Measurements from ENCODE around the gene CRYGN.
A peak's percentile ranks its signal among the peaks of the same experiment; 100 is the strongest.

Gene CRYGN

DNA sequence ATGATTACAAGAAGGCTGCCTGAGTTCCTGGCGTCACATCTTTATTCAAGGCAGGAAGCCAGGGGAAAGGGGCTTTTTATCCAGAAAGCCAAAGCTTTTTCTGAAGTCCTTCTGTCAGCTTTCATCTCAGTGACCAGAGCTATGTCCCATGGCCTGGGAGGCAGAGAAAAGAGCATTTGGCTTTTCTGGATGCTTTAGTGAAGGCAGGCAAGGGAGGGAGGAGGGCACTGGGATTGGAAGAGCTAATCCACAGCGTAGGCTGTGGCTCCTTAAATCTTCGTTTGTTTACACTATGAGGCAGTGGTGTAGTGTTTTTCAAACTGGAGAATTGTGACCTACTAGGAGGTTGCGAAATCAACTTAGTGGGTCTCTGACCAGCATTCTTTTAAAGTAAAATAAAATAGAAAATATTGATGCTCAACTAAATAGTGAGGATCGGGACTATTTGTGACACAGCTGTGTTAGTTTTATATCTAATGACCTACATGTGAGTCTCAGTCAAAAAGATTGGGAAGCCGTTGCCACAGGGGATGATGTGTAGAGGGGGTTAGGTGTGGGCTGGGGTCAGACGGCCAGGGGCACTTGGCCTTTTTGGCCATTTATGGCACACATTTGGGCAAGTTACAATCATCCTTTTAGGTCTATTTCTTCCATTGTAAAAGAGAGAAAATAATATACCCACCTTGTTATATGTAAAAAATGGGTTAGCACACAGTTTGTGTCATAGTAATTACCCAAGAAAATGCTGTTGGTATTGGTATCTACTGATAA is 14.1 kb downstream of the CRYGN start:
- DNase-seq = no peak

- DNase-seq = no peak
Measured at GRCh38 chr7:151424799-151425198, 15.1 kb downstream of the CRYGN start.

DNA sequence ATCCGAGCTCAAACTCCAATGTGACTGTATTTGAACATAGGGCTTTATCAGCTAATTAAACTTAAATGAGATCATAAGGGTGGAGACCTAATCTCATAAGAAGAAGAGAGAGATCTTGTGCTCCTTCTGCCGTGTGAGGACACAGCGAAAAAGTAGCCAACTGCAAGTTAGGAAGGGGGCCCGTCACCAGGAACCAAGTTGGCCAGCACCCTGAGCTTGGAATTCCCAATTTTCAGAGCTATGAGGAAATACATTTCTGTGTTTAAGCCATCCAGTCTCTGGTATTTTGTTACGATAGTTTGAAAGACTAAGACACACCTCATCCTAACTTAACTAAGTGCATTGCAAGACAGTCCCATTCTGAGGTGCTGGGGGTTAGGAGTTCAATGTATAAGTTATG is 16.0 kb downstream of the CRYGN start:
- no peak for DNase-seq

GRCh38 chr7:151423226-151423625 is 16.7 kb downstream of the CRYGN start:
- DNase-seq = no peak

DNA sequence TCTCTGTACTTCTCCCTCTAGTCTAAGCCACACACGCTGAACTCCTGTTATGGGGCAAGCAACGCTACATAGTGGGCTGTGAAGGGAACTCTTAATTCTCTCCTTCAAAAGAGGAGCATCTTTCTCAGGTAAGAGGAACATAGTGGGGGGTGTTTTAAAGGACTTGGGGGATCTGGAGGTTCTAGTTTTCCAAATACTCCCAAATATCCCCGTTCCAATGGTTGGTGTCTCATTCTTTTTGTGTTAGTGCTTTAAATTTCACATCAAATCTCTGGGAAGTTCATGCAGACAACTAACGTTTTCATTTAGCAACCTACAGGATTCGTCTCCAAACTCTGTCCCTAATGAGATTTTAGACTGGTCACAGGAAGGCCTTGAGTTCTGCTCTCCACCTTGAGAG is 17.7 kb downstream of the CRYGN start:
- no peak for DNase-seq

- no peak for DNase-seq
Measured at GRCh38 chr7:151420144-151420543, 19.8 kb downstream of the CRYGN start.

GRCh38 chr7:151416941-151417315 is 23.0 kb downstream of the CRYGN start:
- DNase-seq = no peak

- DNase-seq = no peak
Measured at GRCh38 chr7:151416112-151416940, 23.6 kb downstream of the CRYGN start.

DNA sequence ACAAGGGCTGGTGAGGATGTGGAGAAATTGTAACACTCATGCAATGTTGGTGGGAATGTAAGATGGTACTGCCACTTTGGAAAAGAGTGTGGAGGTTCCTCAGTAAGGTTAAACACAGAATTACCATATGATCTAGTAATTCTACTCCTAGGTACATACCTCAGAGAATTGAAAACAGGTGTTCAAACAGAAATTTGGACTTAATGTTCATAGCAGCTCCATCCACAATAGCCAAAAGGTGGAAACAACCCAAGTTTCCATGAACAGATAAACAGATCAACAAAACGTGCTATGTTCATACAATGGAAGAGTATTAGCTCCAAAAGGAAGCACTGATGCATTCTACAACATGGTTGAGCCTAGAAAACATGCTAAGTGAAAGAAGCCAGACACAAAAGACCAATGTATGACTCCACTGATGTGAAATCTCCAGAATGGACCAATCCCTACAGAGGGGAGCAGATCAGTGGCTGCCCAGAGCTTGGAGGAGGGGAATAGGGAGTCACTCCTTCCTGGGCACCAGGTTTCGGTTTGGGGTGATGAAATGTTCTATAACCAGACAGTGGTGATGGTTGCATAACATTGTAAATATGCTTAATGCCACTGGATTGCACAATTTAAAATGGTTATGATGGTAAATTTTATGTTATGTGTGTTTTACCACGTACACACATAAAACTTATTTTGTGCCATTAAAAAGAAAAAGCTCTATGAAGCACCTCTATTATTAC is 24.4 kb downstream of the CRYGN start:
- no peak for DNase-seq

GRCh38 chr7:151413241-151413640 is 26.7 kb downstream of the CRYGN start:
- DNase-seq = no peak

GRCh38 chr7:151412318-151412717 is 27.6 kb downstream of the CRYGN start:
- no peak for DNase-seq

DNA sequence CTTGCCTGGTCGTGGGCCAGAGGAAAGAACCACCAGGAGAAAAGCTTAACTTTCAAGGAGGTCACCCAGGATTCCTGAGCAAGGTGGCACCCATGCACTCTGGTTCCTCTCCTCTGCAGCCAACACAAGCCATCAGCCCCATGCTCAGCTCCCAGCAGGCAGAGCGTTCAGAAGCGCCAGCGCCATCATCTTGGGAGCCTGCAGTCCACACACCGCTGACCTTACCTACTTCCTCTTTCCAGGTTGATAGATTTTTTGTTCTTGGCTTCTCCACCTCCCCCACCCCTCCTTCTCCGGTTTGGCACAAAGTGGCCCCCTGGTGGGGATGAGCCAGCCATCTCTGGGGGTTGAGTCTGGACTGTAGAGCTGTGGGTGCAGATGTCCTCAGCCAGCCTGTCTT is 28.4 kb downstream of the CRYGN start:
- DNase-seq = no peak

DNA sequence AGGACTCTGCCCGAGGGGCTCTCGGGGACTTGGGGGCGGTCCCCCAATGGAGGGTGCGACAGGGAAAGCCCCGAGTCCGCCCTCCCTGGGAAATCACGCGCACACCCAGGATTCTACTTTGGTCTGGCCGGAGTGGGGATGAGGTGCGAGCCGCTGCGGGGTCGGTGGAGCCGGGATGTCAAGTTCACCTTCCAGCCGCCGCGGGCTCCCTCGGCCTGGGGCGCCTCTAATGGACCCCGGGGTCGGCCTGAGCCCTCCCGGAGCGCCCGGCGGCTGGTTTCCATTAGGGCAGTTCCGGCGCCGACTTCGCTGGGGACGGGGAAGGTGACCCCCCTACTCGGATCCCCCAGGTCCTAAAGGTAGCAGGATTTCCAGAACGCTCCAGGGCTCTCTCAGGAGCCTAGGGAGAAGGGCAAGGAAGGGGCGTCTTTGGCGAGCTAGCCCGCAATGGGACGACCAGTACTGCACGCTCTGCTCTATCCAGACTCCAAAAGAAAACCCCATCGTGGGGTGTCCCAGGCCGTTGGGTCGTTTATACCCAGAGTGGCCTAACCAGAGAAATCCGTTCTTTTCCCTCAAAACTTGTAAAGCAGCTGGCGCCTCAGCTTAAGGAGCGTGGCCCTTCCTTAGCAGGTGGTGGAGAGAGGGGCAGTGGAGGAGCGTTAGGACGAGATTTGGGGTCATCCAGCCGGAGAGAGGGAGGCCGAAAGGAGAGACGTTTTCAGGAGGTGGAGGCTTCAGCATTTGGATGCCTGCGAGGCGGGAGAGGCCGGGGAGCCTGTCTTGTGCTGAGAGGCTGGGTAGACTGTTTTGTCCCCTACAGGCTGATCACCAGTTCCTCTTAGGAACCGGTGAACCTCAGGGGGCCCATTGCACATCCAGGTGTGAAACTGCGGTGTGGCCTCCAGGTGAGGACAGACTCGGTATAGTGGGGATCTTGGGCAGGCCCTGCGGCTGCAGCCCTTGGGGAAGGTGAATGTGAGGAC is 29.2 kb downstream of the CRYGN start:
- no peak for DNase-seq

DNA sequence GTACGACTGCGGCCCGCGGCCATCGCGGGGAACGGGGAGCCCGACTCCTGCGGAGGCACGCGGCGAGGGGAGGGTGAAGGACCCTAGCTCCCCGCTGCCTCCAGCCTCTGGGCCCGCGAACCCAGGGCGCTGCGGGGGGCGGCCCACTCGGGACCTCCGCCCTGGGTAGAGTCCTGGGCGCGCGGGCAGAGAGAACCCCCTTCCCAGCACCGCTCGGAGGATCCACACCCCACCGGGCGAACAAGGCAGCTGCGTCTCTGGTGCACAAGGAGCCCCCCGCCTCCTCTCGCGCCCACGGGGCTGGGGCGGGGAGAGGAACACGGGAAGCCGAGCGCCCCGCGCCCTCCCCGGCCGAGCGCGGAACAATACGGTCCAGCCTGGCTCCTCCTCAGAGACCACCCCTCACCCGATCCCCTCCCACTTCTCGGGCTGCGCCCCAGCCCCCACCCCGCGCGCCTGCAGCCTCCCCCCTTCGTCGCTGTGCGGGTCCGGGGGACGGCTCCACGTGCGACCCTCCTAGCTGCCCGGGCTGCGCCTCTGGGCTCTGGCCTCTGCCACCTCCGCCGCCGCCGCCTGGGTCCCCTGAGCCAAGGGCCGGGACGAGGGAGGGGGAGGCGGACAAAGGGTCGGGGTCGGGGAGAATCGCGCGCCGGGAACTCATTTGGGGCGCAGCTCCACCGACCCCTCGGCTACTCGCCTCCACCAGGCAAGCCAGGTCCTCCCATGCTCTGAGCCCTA is 30.1 kb downstream of the CRYGN start, which contains the start of gene WDR86:
WDR86 (minus strand) TSS at position 372 of the 738 bp plus-strand sequence. CDS start 449 bp downstream, outside the sequence.
- DNase-seq = peak; percentile 54

DNA sequence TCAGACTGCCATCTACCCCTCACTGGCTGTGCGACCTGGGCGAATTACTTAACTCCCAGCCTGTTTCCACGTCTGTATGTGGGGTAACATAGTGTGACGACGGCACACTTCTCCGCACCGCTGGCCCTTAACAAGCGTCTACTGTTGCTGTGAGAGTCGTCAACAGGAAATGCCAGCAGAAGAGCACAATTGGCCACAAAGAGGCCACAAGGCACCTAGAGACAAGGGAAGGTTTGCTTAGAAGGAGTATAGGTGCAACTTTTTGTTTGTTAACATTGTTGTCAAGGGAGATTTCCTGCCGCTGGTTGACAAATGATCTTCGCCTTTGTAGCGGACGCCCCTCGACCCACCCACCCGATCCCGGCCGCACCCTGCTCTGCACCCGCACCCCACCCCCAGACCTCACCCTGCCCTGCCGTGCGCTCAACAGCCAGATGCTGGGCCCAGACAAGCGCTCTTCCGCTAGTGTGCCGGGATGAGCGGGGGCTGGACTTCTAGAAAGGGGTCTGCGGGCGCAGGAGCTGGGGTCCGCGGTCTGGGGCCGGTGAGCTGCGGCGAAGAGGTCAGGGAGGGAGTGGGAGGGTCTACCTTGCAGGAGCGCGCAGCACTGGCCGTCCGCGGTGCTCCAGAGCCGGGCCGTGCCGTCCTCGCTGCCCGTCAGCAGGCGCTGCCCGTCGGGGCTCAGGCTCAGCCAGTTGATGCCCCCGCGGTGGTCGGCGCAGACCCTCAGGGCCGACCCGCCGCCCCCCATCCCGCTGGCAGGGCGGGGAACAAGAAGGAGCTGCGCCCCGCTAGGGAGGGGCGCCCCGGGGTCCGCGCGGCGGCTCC is 30.9 kb downstream of the CRYGN start:
- no peak for DNase-seq

GRCh38 chr7:151408498-151408838 is 31.5 kb downstream of the CRYGN start:
- no peak for DNase-seq

DNA sequence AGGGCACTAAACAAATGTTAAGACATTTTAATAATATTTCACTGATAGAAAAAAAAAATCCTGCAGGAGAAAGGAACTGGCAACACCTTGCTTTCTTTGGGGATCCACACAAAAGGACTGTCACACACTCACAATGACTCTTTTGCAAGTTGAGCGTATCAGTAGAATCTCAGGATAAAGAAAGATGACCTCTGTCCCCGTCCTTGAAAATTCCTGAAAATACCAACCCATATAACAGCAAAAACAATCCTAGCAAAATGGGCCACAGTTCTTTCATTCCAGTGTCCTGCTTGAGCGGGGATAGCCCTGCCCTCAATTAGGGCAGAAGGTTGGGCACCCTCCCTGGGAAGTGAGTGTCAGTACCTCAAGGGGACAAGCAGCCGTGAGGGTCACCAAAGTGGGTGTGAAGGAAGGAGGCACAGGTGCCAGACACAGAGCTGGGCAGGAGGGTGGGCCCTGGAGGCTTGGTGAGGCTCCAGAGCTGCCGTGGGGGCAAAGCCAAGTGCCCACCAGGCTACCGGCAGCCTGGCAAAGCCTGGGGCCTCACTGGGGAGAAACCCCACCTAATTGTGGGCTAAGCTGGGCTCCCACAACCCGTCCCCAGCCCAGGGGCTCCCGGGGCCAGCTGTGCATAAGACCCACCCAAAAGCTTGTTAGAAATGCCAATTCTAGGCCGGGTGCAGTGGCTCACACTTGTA is 32.9 kb downstream of the CRYGN start:
- no peak for DNase-seq

GRCh38 chr7:151406051-151406875 is 33.7 kb downstream of the CRYGN start:
- no peak for DNase-seq

GRCh38 chr7:151405588-151405987 is 34.4 kb downstream of the CRYGN start:
- no peak for DNase-seq
